ENCODE data around the gene SPATS2.

DNA sequence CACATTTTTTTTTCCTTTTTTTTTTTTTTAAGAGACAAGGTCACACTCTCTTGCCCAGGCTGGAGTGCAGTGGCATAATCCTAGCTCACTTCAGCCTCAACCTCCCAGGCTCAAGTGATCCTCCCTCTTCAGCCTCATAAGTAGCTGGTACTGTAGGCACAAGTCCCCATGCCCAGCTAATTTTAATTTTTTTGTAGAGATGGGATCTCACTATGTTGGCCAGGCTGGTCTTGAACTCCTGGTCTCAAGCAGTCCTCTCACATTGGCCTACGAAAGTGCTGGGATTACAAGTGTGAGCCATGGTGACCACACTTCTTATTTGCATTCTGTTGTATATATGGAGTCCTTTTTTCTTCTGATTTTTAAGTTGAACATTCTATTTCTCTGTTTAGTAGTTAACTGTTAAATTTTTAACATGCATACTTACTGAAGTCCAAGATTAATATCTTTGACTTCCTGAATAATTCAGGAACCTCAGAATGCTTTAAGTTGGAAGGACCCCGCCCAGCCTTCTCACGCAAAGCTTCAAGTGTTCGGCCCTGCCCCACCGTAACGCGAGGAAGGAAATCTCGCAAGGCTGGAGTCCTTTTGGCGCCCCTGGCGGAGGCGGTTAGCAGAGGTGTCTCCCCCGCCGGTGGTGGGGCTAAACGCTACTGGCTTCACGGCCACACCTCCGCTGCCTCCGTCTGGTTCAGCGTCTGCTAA, 21.6 kb downstream of the SPATS2 start:
- TF ChIP-seq, protein P1, sequence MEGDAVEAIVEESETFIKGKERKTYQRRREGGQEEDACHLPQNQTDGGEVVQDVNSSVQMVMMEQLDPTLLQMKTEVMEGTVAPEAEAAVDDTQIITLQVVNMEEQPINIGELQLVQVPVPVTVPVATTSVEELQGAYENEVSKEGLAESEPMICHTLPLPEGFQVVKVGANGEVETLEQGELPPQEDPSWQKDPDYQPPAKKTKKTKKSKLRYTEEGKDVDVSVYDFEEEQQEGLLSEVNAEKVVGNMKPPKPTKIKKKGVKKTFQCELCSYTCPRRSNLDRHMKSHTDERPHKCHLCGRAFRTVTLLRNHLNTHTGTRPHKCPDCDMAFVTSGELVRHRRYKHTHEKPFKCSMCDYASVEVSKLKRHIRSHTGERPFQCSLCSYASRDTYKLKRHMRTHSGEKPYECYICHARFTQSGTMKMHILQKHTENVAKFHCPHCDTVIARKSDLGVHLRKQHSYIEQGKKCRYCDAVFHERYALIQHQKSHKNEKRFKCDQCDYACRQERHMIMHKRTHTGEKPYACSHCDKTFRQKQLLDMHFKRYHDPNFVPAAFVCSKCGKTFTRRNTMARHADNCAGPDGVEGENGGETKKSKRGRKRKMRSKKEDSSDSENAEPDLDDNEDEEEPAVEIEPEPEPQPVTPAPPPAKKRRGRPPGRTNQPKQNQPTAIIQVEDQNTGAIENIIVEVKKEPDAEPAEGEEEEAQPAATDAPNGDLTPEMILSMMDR (conservative IDR thresholded peaks at IDR 0.05; ENCODE audit: low read length) = no peak
- no peak for TF ChIP-seq EZH2phosphoT487 (IDR thresholded peaks at IDR 0.05; ENCODE audit: borderline replicate concordance, low read depth, low read length)
